ENCODE results near the gene ENTHD1. TPM values are rescaled to one million over a fixed set of nuclear protein-coding genes. Genes with fewer than 3 reads are reported as not detected.

Gene ENTHD1
- total RNA-seq, 3 donors from 2014 or later (not counting 1 experiment from before 2014, with no cell fraction given) = not detected

- Mint-ChIP-seq H3K4me3 (peak overlapping the region; percentile 1), H3K9me3 (no peaks in the 10 kb centered on the region), H3K36me3 (no peaks in the 10 kb centered on the region), H3K27me3 (ENCODE audit: low read depth in 2 of 2) (no peaks in the 10 kb centered on the region), H3K4me1 (peaks cover 54 to 55% of the 10 kb centered on the region in 2 donors), H3K27ac (peak overlapping the region; percentile 68 to 72)
- no peaks in the 10 kb centered on the region for H3K27me3 ChIP-seq (ENCODE audit: control insufficient read depth, insufficient read depth, low read length)
- H3K36me3 ChIP-seq (ENCODE audit: control insufficient read depth, insufficient read depth, low read length) = no peaks in the 10 kb centered on the region
- intact Hi-C loops (cut with micrococcal nuclease) = no loop called here
- no peak overlapping the region for H3K4me3 ChIP-seq (ENCODE audit: low read length)
- TF ChIP-seq CTCF (IDR thresholded peaks at IDR 0.05) = peak; percentile 49
- no peak overlapping the region for H3K27ac ChIP-seq (ENCODE audit: low read length)
- H3K9me3 ChIP-seq (ENCODE audit: control insufficient read depth, insufficient read depth, low read length) = no peaks in the 10 kb centered on the region
- DNase-seq (peak in 1 of 2 donors; percentile 83), ATAC-seq (peak; percentile 63 to 79 (median 68))
- H3K4me1 ChIP-seq (ENCODE audit: control insufficient read depth, insufficient read depth, low read length) = peaks cover 51% of the 10 kb centered on the region
- WGBS (ENCODE audit: insufficient coverage) = 85% methylated on average over 7 of the region's 7 CpGs
These were observed 39.5 kb upstream of the ENTHD1 start for GRCh38 chr22:39932918-39933649.

GRCh38 chr22:39932166-39932565 is 38.6 kb upstream of the ENTHD1 start:
- no peaks in the 10 kb centered on the region for H3K9me3 Mint-ChIP-seq
- Histone ChIP-seq H3K36me3 (ENCODE audit: control insufficient read depth, insufficient read depth, low read length) (no peaks in the 10 kb centered on the region), H3K4me1 (ENCODE audit: control insufficient read depth, insufficient read depth, low read length) (peaks cover 53% of the 10 kb centered on the region), H3K4me3 (ENCODE audit: low read length) (no peak overlapping the region), H3K27ac (ENCODE audit: low read length) (no peak overlapping the region), H3K27me3 (ENCODE audit: control insufficient read depth, insufficient read depth, low read length) (no peaks in the 10 kb centered on the region), H3K9me3 (ENCODE audit: control insufficient read depth, insufficient read depth, low read length) (no peaks in the 10 kb centered on the region)
- H3K27me3 Mint-ChIP-seq (ENCODE audit: low read depth in 2 of 2) = no peaks in the 10 kb centered on the region
- intact Hi-C loops (cut with micrococcal nuclease) = no loop called here
- H3K4me3 Mint-ChIP-seq = no peak overlapping the region
- no peak for ATAC-seq
- TF ChIP-seq CTCF (IDR thresholded peaks at IDR 0.05) = no peak
- WGBS (ENCODE audit: insufficient coverage) = no CpG with 5 or more reads among the region's 2 CpGs
- DNase-seq = no peak
- H3K4me1 Mint-ChIP-seq = peaks cover 45 to 46% of the 10 kb centered on the region in 2 donors
- no peaks in the 10 kb centered on the region for H3K36me3 Mint-ChIP-seq
- H3K27ac Mint-ChIP-seq = no peak overlapping the region

DNA sequence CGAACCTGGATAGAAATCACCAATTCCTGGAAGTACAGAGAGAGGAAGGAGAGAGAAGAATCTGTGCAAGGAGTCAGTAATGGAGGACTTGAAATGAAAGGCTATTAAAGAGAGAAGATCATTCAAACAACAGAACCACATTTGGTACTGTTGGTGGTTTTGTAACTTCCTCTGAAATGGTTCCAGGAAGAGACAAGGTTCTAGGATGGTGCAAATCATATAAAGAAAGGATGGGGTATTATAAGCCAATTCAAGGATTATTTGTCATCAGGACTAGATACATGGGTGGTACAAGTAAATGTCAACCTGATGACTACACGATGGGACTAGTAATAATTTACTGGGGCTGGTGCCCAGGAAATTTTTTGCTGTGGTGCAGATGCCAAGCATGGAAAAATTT is 37.7 kb upstream of the ENTHD1 start:
- Histone ChIP-seq H3K4me1 (ENCODE audit: control insufficient read depth, insufficient read depth, low read length) (peaks cover 53% of the 10 kb centered on the region), H3K27me3 (ENCODE audit: control insufficient read depth, insufficient read depth, low read length) (no peaks in the 10 kb centered on the region), H3K4me3 (ENCODE audit: low read length) (no peak overlapping the region), H3K27ac (ENCODE audit: low read length) (no peak overlapping the region), H3K36me3 (ENCODE audit: control insufficient read depth, insufficient read depth, low read length) (no peaks in the 10 kb centered on the region), H3K9me3 (ENCODE audit: control insufficient read depth, insufficient read depth, low read length) (no peaks in the 10 kb centered on the region)
- no peak for TF ChIP-seq CTCF (IDR thresholded peaks at IDR 0.05)
- no peaks in the 10 kb centered on the region for H3K9me3 Mint-ChIP-seq
- H3K27ac Mint-ChIP-seq = no peak overlapping the region
- peaks cover 40 to 41% of the 10 kb centered on the region in 2 donors for H3K4me1 Mint-ChIP-seq
- peak in 1 of 3 donors; percentile 38 for ATAC-seq
- WGBS (ENCODE audit: insufficient coverage) = 64% methylated on average over 2 of the region's 2 CpGs
- no peaks in the 10 kb centered on the region for H3K36me3 Mint-ChIP-seq
- no peak for DNase-seq
- no peaks in the 10 kb centered on the region for H3K27me3 Mint-ChIP-seq (ENCODE audit: low read depth in 2 of 2)
- no peak overlapping the region for H3K4me3 Mint-ChIP-seq
- intact Hi-C loops (cut with micrococcal nuclease) = no loop called here

Data from natural killer cell (primary cell).